ENCODE results near the gene ZNRF4.

- no peak for TF ChIP-seq CTCF (IDR thresholded peaks at IDR 0.05; ENCODE audit: extremely low read depth in 1 of 2, insufficient read depth in 1 of 2, low read depth in 1 of 2, low read length in 2 of 2)
- TF ChIP-seq POLR2AphosphoS5 (IDR thresholded peaks at IDR 0.05; ENCODE audit: insufficient read depth, low read depth, low read length), result no peak
- no peak for TF ChIP-seq GATA2 (IDR thresholded peaks at IDR 0.05; ENCODE audit: insufficient read depth, insufficient read length, low read depth, low read length)
- no peak for TF ChIP-seq MAX (IDR thresholded peaks at IDR 0.05; ENCODE audit: insufficient read depth, insufficient read length)
- no peak for TF ChIP-seq POLR2A (IDR thresholded peaks at IDR 0.05; ENCODE audit: low read depth, low read length)
- no peak for TF ChIP-seq JUN (IDR thresholded peaks at IDR 0.05; ENCODE audit: borderline replicate concordance, insufficient read depth, insufficient read length, low read depth)
- no peak for TF ChIP-seq EZH2 (IDR thresholded peaks at IDR 0.05; ENCODE audit: borderline replicate concordance, low read depth, low read length, severe bottlenecking)
Measured at GRCh38 chr19:5487222-5487621, 32.0 kb downstream of the ZNRF4 start.
